ENCODE measurements around the gene RASEF. TPM values are rescaled to one million over a fixed set of nuclear protein-coding genes. Genes with fewer than 3 reads are reported as not detected.

The RASEF gene
- total and polyA plus RNA-seq, 3 donors from 2014 or later, result 2.7 to 10.8 (median 9.1) TPM

- DNase-seq, result no peak
- H3K4me3 ChIP-seq, result no peak overlapping the region
- no peak overlapping the region for H3K27ac ChIP-seq
- no peaks in the 10 kb centered on the region for H3K4me1 ChIP-seq
- intact Hi-C loops (cut with DNase I; ENCODE audit: low total_unique reads), result no loop called here
- no peaks in the 10 kb centered on the region for H3K27me3 ChIP-seq
- no peaks in the 10 kb centered on the region for H3K9me3 ChIP-seq
- no peaks in the 10 kb centered on the region for H3K36me3 ChIP-seq (ENCODE audit: low read depth, missing control alignments)
- TF ChIP-seq POLR2A (IDR thresholded peaks at IDR 0.05) (no peak), CTCF (IDR thresholded peaks at IDR 0.05) (no peak)
These were observed 132.8 kb downstream of the RASEF start for GRCh38 chr9:82930116-82930515.

Measured in testis (tissue), 3 donors.